GM19324 (cell line): ENCODE results near the gene HKDC1.

Source experiments
- ATAC-seq: cut with Tn5 transposase; IDR thresholded peaks from one replicate; pipeline ENCODE4 v1.9.1; 2021; ENCODE audit warnings: mild to moderate bottlenecking, moderate library complexity; ENCODE audit not compliant: unreplicated experiment, low FRiP score

HKDC1 gene

GRCh38 chr10:69215405-69216171, 4.5 kb upstream of the HKDC1 start:
- ATAC-seq, result no peak

GRCh38 chr10:69216577-69217118, 3.5 kb upstream of the HKDC1 start:
- ATAC-seq, result no peak

- ATAC-seq, result no peak
Measured at GRCh38 chr10:69217119-69217754, 2.9 kb upstream of the HKDC1 start.

DNA sequence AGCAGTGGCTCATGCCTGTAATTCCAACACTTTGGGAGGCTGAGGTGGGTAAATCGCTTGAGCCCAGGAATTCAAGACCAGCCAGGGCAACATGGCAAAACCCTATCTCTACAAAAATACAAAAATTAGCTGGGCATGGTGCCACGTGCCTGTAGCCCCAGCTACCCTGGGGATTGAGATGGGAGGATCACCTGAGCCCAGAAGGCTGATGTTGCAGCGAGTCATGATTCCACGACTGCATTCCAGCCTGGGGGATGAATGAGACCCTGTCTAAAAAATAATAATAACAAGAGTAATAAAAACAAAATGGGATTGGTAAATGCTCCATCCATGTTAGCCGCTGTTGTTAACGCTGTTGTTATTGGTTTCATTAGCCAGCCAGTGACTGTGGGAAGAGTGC, 1.3 kb upstream of the HKDC1 start:
- ATAC-seq, result no peak

- no peak for ATAC-seq
Measured at GRCh38 chr10:69220507-69220906, 375 bp downstream of the HKDC1 start.

- ATAC-seq, result peak; percentile 91
Measured at GRCh38 chr10:69222157-69223027, 2.3 kb downstream of the HKDC1 start.

DNA sequence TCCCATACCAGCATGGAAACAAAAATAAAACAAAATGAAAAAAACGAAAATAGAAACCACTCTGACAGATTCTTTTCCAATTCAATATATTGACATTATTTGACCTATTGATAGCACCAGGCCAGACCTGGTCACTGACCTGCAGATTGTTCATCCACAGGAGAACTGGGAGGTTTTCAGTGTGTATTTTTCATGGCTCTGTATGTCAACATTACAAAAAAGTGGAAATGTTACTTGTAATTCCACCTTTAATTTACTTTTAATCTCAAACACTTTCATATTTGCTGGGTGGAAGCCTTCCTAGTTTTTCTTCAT, 2.9 kb downstream of the HKDC1 start:
- peak; percentile 25 for ATAC-seq

- no peak for ATAC-seq
Measured at GRCh38 chr10:69224862-69225657, 4.9 kb downstream of the HKDC1 start.

- ATAC-seq, result no peak
Measured at GRCh38 chr10:69225681-69226080, 5.5 kb downstream of the HKDC1 start.

- no peak for ATAC-seq
Measured at GRCh38 chr10:69226919-69227450, 6.9 kb downstream of the HKDC1 start.

GRCh38 chr10:69228151-69228550, 8.0 kb downstream of the HKDC1 start:
- ATAC-seq, result no peak

- ATAC-seq, result no peak
Measured at GRCh38 chr10:69229616-69229916, 9.4 kb downstream of the HKDC1 start.

DNA sequence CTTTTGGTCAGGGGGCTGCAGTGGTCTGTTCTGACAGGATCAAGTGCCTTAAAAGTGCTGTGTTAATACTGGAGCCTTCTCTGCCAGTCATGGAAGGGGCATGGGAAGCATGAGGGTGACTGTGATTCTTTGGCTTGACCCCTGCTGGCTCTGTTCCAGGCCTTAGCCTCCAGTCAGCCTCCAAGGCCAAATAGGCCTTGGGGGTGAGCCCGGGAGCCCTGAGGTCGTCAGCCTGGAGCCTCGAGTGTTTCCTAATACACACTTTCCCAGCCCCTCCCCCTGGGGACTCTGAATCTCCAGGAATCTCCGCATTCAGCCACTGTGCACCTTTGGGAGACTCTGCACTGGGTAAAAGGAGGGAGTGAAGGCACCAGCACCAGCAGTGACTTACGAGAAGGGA, 10.0 kb downstream of the HKDC1 start:
- no peak for ATAC-seq

DNA sequence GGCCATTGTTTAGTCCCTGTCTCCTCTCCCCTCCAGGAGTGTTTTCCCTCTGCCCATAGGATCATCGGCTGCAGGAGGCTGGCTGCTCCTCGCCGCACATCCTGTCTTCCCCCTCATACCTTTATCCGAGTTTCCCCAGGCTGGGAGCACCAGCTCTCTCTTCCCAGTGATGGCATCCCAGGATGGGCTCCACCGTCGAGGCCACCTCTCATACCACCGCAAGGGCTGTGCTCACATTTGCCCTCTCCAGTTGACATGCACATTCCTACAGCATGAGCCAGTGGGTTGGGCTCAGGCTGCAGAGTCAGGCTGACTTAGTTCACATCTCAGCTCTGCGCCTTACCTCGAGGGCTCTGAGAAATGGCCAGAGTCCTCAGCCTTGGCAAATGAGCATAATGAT, 12.1 kb downstream of the HKDC1 start:
- no peak for ATAC-seq

DNA sequence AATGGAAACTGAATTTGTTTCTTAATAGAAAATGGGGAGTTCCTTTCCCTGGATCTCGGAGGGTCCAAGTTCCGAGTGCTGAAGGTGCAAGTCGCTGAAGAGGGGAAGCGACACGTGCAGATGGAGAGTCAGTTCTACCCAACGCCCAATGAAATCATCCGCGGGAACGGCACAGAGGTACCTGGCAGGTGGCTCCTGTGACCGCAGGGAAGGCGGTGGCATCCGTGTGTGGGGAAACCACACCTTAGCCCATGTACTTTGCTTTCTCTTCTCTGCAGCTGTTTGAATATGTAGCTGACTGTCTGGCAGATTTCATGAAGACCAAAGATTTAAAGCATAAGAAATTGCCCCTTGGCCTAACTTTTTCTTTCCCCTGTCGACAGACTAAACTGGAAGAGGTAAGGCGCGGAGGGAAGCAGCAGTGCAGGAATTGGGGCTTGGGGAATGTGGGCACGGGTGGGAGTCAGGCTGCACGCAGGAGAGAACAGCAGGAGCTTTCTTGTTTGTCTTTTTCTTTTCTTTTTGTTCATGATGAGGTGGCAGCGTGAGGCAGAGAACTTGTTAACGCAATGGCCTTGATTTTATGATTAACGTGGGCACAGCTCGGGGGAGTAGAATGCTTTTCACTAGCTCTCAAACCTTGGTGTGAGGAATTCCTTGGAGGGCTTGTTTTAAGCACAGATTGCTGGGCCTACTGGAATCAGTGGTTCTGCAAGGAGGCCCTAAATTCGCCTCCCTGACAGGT, 12.8 kb downstream of the HKDC1 start:
- no peak for ATAC-seq

DNA sequence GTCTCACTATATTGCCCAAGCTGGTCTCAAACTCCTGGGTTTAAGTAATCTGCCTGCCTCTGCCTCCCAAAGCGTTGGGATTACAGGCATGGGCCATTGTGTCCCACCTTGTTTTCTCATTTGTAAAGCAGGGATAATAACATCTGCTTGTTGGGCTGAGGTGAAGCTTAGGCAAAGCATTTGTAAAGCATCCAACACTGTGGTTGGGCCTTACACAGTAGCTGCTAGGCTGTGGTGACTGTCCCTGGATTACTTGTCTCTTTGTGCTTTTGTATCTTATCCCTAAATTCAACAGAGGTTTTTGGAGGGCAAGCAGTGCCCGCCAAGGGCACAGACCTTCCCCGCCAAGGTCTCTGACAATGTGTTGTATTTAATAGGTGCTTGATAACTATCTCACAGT, 14.3 kb downstream of the HKDC1 start:
- no peak for ATAC-seq

DNA sequence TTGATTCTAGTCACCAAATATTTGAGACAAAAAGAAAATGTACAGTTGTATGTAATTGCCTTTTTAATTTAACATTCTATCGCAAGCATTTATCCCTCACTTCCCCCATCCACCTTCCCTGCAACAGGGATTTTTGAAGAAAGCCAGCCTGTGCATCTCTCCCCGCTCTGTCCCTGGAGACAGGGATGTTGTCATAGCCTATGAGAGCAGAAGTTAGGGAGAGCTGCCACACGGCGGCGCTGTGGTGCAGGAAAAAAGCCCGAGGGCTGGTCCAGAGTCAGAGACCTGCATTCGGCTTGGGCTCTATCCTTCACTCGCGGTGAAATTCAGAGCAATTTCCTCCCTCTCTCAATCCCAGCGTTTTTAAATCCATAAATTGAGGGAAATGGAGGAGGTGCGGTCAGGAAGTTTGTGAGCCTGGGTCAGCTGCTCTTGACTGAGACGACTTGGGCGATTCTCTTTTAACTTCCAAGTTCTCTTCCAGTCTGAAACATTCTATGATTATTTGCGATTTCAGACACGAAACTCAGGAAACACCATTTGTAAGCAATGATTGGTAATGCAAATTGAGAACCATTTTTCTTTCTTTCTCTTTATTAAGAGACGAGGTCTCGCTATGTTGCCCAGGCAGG, 17.5 kb downstream of the HKDC1 start:
- ATAC-seq, result peak; percentile 70

DNA sequence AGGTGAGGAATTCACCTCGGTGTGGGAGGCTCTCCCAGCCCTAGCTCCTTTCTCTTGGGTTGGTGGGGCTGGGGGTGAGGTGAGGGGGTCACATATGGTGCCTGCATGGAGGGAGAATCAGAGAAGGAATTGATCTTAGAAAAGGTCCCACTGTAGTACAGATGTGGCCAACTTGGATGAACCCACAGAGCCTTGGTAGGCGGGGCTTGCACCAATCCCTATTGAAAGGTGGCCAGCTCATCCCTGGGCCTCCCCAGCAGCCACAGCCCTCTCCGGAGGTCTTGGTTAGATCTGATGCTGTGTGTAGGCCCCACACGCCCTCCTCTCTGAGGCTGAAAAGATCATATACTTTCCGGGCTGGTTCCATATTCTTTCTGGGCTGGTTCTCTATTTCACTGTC, 19.0 kb downstream of the HKDC1 start:
- ATAC-seq, result no peak

- ATAC-seq, result no peak
Measured at GRCh38 chr10:69239816-69240434, 19.8 kb downstream of the HKDC1 start.
